Psoas muscle (tissue), 7 donors: ENCODE measurements around the gene GNGT2. TPM values are rescaled to one million over a fixed set of nuclear protein-coding genes. Genes with fewer than 3 reads are reported as not detected.

Experiments
- polyA plus RNA-seq, 3 donors: library from polyadenylated mRNA; stranded (reverse); fragments of 200-250 nt; gene quantifications; one replicate each; pipeline ENCODE4 v1.2.3, GENCODE V29; 2013
- total RNA-seq, 4 donors: library from RNA; stranded (reverse); fragmentation: NEBNext Ultra II Directional in 2 of 4; extraction: Animal tissue kit (Norgen Biotek cat#: 25700) in 2 of 4; gene quantifications; one replicate each; pipeline versions ENCODE4 v1.2.1 to v1.2.4, GENCODE V29; 2021 to 2023
- donor health status: healthy with polysubstance abuse.
- donor health status: DM: no; HTN: no; CAD: no; lungs with moderate emphysema.
- donor health status: Bipolar disorder and iron deficiency.
- donor health status: healthy.
- donor health status: DM: no; HTN: no; CAD: no.
- donor health status: DM: no; HTN: no; CAD: no.
- donor health status: DM: yes; HTN: yes; CAD: no.

GNGT2 gene
- total and polyA plus RNA-seq, 7 donors, result 0.32 to 2.0 (median 0.57) TPM

Other genes starting within 250 kb of the GNGT2 start
- gene GIP, start 242.0 kb downstream of the GNGT2 start, total RNA-seq, result not detected
- not detected for gene GIP, start 242.0 kb downstream of the GNGT2 start, polyA plus RNA-seq
- gene IGF2BP1, start 213.2 kb downstream of the GNGT2 start, total RNA-seq, result not detected
- gene IGF2BP1, start 213.2 kb downstream of the GNGT2 start, polyA plus RNA-seq, result not detected
- gene B4GALNT2, start 77.8 kb downstream of the GNGT2 start, total RNA-seq, result under 1 TPM in 1 of 4 donors, not detected in 3; 0.04 TPM
- under 1 TPM in 1 of 3 donors, not detected in 2; under 0.01 TPM for gene B4GALNT2, start 77.8 kb downstream of the GNGT2 start, polyA plus RNA-seq
- gene ABI3, start 133 bp upstream of the GNGT2 start, total RNA-seq, result 1 to 10 TPM; 1.9 to 3.8 (median 2.5) TPM
- 1 to 10 TPM; 1.1 to 2.9 (median 2.1) TPM for gene ABI3, start 133 bp upstream of the GNGT2 start, polyA plus RNA-seq
- gene PHOSPHO1, start 20.2 kb upstream of the GNGT2 start, total RNA-seq, result 1 to 10 TPM in 3 of 4 donors, under 1 TPM in 1; 0.30 to 4.2 (median 1.7) TPM
- under 1 TPM; 0.59 to 0.70 (median 0.68) TPM for gene PHOSPHO1, start 20.2 kb upstream of the GNGT2 start, polyA plus RNA-seq
- gene ZNF652, start 151.7 kb upstream of the GNGT2 start, total RNA-seq, result 10 to 100 TPM; 21.3 to 30.1 (median 23.8) TPM
- gene ZNF652, start 151.7 kb upstream of the GNGT2 start, polyA plus RNA-seq, result 10 to 100 TPM in 1 of 3 donors, 1 to 10 TPM in 2; 3.1 to 15.5 (median 8.1) TPM
- 100 to 1,000 TPM; 134 to 209 (median 168) TPM for gene PHB1, start 204.3 kb upstream of the GNGT2 start, total RNA-seq
- gene PHB1, start 204.3 kb upstream of the GNGT2 start, polyA plus RNA-seq, result 100 to 1,000 TPM; 175 to 364 (median 210) TPM